Vagina (tissue), 2 donors: ENCODE data around the gene ACADS.

Experiments used
- CTCF ChIP-seq, 3 experiments: fragments of 450-650 bp in 2 of 3; fragments of 200-600 bp in 1 of 3; sonication (generic) in 1 of 3; IDR thresholded peaks; one replicate each; pipeline ENCODE4 v1.5.1; 2017 to 2019; ENCODE audit warnings: antibody characterized with exemption in 3 of 3, mild to moderate bottlenecking in 2 of 3, moderate library complexity in 2 of 3
- POLR2A ChIP-seq, 2 donors: fragments of 450-650 bp; IDR thresholded peaks; one replicate each; pipeline ENCODE4 v1.6.1; 2017; ENCODE audit warnings: antibody characterized with exemption in 2 of 2, mild to moderate bottlenecking in 2 of 2, moderate library complexity in 2 of 2

- TF ChIP-seq POLR2A (IDR thresholded peaks at IDR 0.05) = no peak
- TF ChIP-seq CTCF (IDR thresholded peaks at IDR 0.05) = no peak
Measured at GRCh38 chr12:120719072-120719471, 6.6 kb upstream of the ACADS start.
